ENCODE data around the gene RUBCN.
A peak's percentile ranks its signal among the peaks of the same experiment; 100 is the strongest.

Gene RUBCN

GRCh38 chr3:197736491-197737318 is at the start of gene RUBCN:
Gene RUBCN (minus strand): TSS chr3:197736904. CDS start chr3:197736719, 185 bp downstream.
- FAIRE-seq = peak; percentile 96

GRCh38 chr3:197784019-197784585 is 47.4 kb upstream of the RUBCN start:
- peak; percentile 49 for FAIRE-seq
- no peak for DNase-seq (ENCODE audit: extremely low spot score, insufficient read length, low read depth)

More at GRCh38 chr3:197736491-197737318, at the start of gene RUBCN:
- DNase-seq (ENCODE audit: extremely low spot score, insufficient read length, low read depth) = peak; percentile 79

- DNase-seq (ENCODE audit: extremely low spot score, insufficient read length, low read depth) (no peak), FAIRE-seq (peak; percentile 78)
Observed at GRCh38 chr3:197782230-197782629, 45.5 kb upstream of the RUBCN start.

GRCh38 chr3:197775317-197775716 is 38.6 kb upstream of the RUBCN start:
- no peak for FAIRE-seq
- no peak for DNase-seq (ENCODE audit: extremely low spot score, insufficient read length, low read depth)

- no peak for FAIRE-seq
- DNase-seq (ENCODE audit: extremely low spot score, insufficient read length, low read depth) = no peak
Observed at GRCh38 chr3:197761784-197762183, 25.1 kb upstream of the RUBCN start.

- FAIRE-seq = no peak
- DNase-seq (ENCODE audit: extremely low spot score, insufficient read length, low read depth) = no peak
Observed at GRCh38 chr3:197758512-197758911, 21.8 kb upstream of the RUBCN start.

GRCh38 chr3:197756704-197757103 is 20.0 kb upstream of the RUBCN start:
- FAIRE-seq = no peak
- no peak for DNase-seq (ENCODE audit: extremely low spot score, insufficient read length, low read depth)

GRCh38 chr3:197753263-197753662 is 16.6 kb upstream of the RUBCN start:
- FAIRE-seq (no peak), DNase-seq (ENCODE audit: extremely low spot score, insufficient read length, low read depth) (no peak)

- no peak for DNase-seq (ENCODE audit: extremely low spot score, insufficient read length, low read depth)
- FAIRE-seq = no peak
Observed at GRCh38 chr3:197752107-197752506, 15.4 kb upstream of the RUBCN start.

GRCh38 chr3:197750858-197751737 is 14.4 kb upstream of the RUBCN start:
- FAIRE-seq (peak; percentile 56), DNase-seq (ENCODE audit: extremely low spot score, insufficient read length, low read depth) (no peak)

GRCh38 chr3:197750396-197750831 is 13.7 kb upstream of the RUBCN start:
- FAIRE-seq = peak; percentile 50
- peak; percentile 50 for DNase-seq (ENCODE audit: extremely low spot score, insufficient read length, low read depth)

GRCh38 chr3:197749601-197750395 is 13.1 kb upstream of the RUBCN start, which contains the start of gene FYTTD1:
Gene FYTTD1 (plus strand): TSS chr3:197749883. CDS start chr3:197749972, 89 bp downstream.
- DNase-seq (ENCODE audit: extremely low spot score, insufficient read length, low read depth) (peak; percentile 85), FAIRE-seq (peak; percentile 90)

GRCh38 chr3:197749315-197749600 is 12.6 kb upstream of the RUBCN start:
- FAIRE-seq (no peak), DNase-seq (ENCODE audit: extremely low spot score, insufficient read length, low read depth) (no peak)

GRCh38 chr3:197748597-197749314 is 12.1 kb upstream of the RUBCN start:
- FAIRE-seq (no peak), DNase-seq (ENCODE audit: extremely low spot score, insufficient read length, low read depth) (no peak)

- DNase-seq (ENCODE audit: extremely low spot score, insufficient read length, low read depth) = no peak
- no peak for FAIRE-seq
Observed at GRCh38 chr3:197746801-197747237, 10.1 kb upstream of the RUBCN start.

- FAIRE-seq = no peak
- no peak for DNase-seq (ENCODE audit: extremely low spot score, insufficient read length, low read depth)
Observed at GRCh38 chr3:197746209-197746608, 9.5 kb upstream of the RUBCN start.

GRCh38 chr3:197742787-197743186 is 6.1 kb upstream of the RUBCN start:
- no peak for DNase-seq (ENCODE audit: extremely low spot score, insufficient read length, low read depth)
- no peak for FAIRE-seq

- FAIRE-seq (no peak), DNase-seq (ENCODE audit: extremely low spot score, insufficient read length, low read depth) (no peak)
Observed at GRCh38 chr3:197737749-197738462, 1.2 kb upstream of the RUBCN start.

GRCh38 chr3:197737319-197737649 is 580 bp upstream of the RUBCN start:
- no peak for FAIRE-seq
- no peak for DNase-seq (ENCODE audit: extremely low spot score, insufficient read length, low read depth)

Measured in GM18507 (cell line).